K562 treated with DMSO at 1 percent for 4 hours (cell line): ENCODE results near the gene TAF8. TPM values are rescaled to one million over a fixed set of nuclear protein-coding genes. Genes with fewer than 3 reads are reported as not detected.

ENCODE experiments used
- total RNA-seq: library from RNA; unstranded; fragments of 300-600 nt; gene quantifications from 2 replicates; pipeline ENCODE4 v1.2.3, GENCODE V29; 2022; ENCODE audit not compliant: insufficient read depth

Gene TAF8
- total RNA-seq = 14.2 and 19.9 TPM in 2 replicates

DNA sequence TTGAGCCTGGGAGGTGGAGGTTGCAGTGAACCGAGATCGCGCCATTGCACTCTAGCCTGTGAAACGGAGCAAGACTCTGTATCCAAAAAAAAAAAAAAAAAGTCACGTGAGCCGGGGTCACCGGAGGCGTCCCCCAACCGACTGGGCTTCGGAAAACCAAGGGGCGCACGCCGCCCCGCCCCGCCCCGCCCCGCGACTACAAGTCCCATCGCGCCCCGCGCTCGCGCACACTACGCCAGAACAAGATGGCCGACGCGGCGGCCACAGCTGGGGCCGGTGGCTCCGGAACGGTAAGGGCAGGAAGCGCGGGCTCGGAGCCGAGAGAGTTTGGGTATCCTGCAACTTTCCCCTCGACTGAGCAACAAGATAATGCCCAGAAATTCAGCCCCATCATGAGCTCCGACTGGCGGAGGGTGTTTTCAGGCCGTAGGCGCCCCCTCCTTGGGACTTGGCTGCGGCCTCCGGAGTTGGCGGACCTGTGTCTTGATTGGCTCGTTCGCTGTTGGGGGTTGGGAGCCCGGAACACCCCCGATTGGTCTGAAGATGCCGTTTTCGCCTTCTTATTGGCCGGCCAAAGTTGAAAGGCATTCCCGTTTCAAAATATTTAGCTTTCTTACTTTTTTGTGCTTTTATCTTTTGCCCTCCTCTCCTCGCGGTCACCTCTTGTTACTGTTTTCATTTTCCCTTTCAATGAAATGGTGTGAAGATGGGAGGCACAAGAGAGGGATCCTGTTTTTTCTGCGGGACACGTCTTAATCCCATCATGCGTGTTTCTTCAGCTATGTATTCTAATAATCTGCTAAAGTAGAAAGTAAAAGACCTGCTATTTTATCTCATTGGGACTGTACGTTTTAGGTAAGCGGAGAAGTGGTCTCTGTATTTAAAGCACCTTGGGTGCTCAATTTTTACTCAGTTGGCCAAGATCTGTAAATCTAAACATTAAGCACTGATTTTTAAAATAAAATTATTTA lies at the start of gene TAF8:
Gene TAF8 (plus strand): TSS at position 228 of the 971 bp plus-strand sequence. CDS start 18 bp downstream, at position 246.

Other genes starting within 250 kb of the TAF8 start
- 7.7 and 10.6 TPM in 2 replicates for gene USP49, start 155.1 kb upstream of the TAF8 start, total RNA-seq
- 14.9 and 17.4 TPM in 2 replicates for gene MED20, start 129.4 kb upstream of the TAF8 start, total RNA-seq
- gene BYSL, start 129.0 kb upstream of the TAF8 start, total RNA-seq = 14.5 and 17.8 TPM in 2 replicates
- 168 and 178 TPM in 2 replicates for gene CCND3, start 108.7 kb upstream of the TAF8 start, total RNA-seq
- 0.11 TPM in 1 of 2 replicates, not detected in the other for gene C6orf132, start 92.1 kb downstream of the TAF8 start, total RNA-seq
- gene GUCA1A, start 122.8 kb downstream of the TAF8 start, total RNA-seq = not detected in 2 replicates
- 3.3 and 4.4 TPM in 2 replicates for gene GUCA1B, start 144.4 kb downstream of the TAF8 start, total RNA-seq
- gene MRPS10, start 167.3 kb downstream of the TAF8 start, total RNA-seq = 26.1 and 27.8 TPM in 2 replicates